ENCODE data around the gene ANKRD35.
A peak's percentile ranks its signal among the peaks of the same experiment; 100 is the strongest.
"Not testable (repeated sequence)": the region's sequence is repeated elsewhere in the genome, so short reads cannot be mapped to it uniquely, and the experiment has no call there.

The ANKRD35 gene

GRCh38 chr1:145849356-145850160 lies 36.1 kb downstream of the ANKRD35 start:
- no peak for DNase-seq

- no peak for DNase-seq
These were observed 37.8 kb downstream of the ANKRD35 start for GRCh38 chr1:145847827-145848226.

GRCh38 chr1:145846201-145846612 lies 39.5 kb downstream of the ANKRD35 start:
- DNase-seq = no peak

- DNase-seq = no peak
These were observed 40.0 kb downstream of the ANKRD35 start, which contains the start of gene NUDT17 for GRCh38 chr1:145845514-145846161. Gene NUDT17, plus strand, starts transcription at chr1:145845630. Its CDS starts 11 bp downstream, at chr1:145845641.

GRCh38 chr1:145845144-145845513 lies 40.5 kb downstream of the ANKRD35 start:
- peak; percentile 90 for DNase-seq

- DNase-seq = no peak
These were observed 42.6 kb downstream of the ANKRD35 start for GRCh38 chr1:145843031-145843430.

GRCh38 chr1:145837656-145838055 lies 48.0 kb downstream of the ANKRD35 start:
- DNase-seq = no peak

- not testable (repeated sequence) for DNase-seq
These were observed 54.9 kb downstream of the ANKRD35 start for GRCh38 chr1:145830810-145831209.

- DNase-seq = no peak
These were observed 57.2 kb downstream of the ANKRD35 start for GRCh38 chr1:145828367-145829026.

GRCh38 chr1:145827966-145828365 lies 57.7 kb downstream of the ANKRD35 start:
- no peak for DNase-seq

GRCh38 chr1:145826030-145826429 lies 59.6 kb downstream of the ANKRD35 start:
- no peak for DNase-seq

GRCh38 chr1:145824499-145824842 lies 61.2 kb downstream of the ANKRD35 start:
- no peak for DNase-seq

- peak; percentile 90 for DNase-seq
These were observed 61.8 kb downstream of the ANKRD35 start, which contains the start of the genes POLR3C and RNF115 for GRCh38 chr1:145823565-145824498. Gene POLR3C, plus strand, starts transcription at chr1:145824200. Its CDS starts 1,577 bp downstream, at chr1:145825777. Gene RNF115, minus strand, starts transcription at chr1:145824095. Its CDS starts 222 bp downstream, at chr1:145823873.

GRCh38 chr1:145822779-145823331 lies 62.8 kb downstream of the ANKRD35 start:
- DNase-seq = not testable (repeated sequence)

GRCh38 chr1:145818095-145818494 lies 67.6 kb downstream of the ANKRD35 start:
- DNase-seq = not testable (repeated sequence)
